Measurements from ENCODE around the gene GPSM1.
"Not testable (repeated sequence)": the region's sequence is repeated elsewhere in the genome, so short reads cannot be mapped to it uniquely, and the experiment has no call there.

Gene GPSM1

DNA sequence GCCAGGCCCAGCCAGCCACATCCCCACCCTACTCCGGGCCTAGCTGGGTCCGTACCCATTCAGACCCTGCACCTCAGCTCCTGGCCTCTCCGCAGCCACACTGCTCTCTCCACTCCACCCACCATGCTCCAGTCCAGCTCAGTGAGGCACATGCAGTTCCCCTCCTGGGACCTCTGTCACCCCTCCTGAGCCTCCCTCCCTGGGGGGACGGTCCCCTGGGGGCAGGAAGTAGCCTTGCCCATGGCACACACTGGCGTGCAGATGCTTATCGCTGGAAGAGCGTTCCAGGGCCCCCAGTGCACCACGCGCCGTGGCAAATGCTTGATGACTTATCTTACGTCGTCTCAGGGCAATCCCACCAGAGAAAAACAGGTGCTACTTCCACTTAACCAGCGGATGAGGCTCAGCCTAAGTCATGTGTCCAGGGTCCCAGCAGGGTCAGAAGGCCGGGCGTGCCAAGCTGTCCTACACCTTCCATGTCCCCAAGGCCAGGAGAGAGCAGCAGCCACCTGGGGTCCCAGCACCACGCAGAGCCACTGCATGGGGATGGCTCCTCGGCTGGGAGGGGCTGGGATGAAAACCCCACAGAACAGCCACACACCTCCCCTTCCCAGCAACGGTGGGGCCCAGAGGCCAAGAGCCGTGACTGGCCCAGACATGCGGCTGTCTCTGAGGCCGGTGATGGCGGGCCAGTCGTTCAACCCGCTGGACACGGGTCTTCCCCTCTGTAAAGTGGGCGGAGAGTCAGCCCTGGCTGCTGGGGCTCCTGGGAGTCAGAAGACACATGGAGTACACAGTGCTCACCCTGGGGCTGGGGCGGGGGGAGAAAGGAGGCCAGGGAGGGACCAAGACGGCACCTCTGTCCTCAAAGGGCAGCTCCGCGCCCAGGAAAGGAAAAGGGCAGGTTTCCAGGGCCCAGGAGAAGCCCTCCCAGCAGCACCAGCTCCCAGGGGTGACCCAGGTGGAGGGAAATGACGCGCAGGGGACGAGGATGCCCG is 20.8 kb upstream of the GPSM1 start:
- DNase-seq = no peak

DNA sequence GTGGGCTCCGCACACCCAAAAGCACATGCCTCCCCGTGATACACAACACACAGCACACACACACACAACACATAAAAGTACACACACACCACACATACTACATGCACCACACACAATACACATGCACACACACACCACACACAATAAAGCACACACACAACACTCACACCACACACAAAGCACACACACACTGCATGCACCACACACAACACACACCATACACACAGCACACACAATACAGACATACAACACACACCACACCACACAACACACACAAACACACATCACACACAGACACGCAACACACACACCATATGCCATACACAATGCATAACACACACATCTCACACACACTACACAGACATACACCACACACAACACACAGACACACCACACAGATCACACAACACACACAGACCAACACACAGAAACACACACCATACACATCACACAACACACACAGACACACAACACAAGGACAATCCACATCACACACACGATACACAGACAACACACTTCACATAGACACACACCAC is 20.1 kb upstream of the GPSM1 start:
- DNase-seq = no peak

DNA sequence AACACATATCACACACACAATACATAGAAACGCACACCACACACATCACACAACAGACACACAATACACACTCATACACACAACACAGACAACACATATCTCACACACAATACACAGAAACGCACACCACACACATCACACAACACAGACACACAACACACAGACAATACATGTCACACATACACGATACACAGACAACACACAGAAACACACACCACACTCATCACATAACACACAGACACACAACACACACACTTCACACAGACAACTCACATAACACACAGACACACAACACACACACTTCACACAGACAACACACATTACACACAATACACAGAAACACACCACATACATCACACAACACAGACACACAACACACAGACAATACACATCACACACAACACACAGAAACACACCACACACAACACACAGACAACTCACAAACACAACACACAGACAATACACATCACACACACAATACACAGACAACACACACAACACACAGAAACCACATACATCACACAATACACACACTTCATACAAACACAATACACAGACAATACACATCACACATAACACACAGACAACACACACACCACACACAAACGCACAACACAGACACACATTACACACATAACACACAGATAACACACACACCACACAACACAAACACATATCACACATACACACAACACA is 19.2 kb upstream of the GPSM1 start:
- DNase-seq = no peak

DNA sequence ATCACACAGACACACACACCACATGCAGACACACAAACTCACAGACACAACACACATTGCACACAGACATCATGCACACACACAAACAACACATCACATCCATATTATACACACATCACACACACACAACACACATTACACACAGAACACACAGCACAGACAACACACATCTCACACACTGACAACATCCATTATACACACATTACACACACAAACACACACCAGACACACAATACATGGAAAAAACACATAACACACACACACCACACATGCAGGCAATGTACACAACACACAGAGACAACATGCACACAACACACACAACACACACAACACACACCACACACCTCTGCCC is 18.7 kb upstream of the GPSM1 start:
- DNase-seq = no peak

DNA sequence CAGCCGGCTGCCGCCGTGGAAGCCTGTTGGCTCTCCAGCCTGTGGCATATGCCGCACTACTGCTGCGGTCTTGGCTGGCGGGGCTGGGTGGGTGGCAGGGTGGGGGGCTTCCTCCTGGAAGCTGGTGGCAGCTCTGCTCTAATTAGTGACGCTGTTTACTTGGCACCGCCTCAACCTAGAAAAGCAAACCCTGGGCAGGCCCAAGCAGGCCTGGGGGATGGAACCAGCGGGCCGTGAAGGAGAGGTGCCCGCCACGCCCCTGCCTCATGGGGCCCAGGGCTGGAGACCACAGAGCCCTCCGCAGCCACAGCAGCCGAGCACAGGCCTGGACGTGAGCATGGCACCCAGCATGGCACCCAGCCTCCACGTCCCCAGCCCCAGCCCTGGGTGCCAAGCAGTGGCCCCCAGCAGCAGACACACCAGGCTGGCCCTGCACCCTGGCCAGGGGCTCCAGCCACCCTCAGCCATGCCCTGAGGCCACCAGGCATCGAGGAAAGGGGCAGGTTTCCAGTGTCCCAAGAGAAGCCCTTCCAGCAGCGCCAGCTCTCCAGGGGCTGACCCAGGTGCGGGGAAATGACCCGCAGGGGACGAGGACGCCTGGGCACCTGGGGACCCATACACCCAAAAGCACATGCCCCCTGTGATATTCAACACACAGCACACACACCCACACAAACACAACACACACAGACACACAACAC is 18.1 kb upstream of the GPSM1 start:
- no peak for DNase-seq

DNA sequence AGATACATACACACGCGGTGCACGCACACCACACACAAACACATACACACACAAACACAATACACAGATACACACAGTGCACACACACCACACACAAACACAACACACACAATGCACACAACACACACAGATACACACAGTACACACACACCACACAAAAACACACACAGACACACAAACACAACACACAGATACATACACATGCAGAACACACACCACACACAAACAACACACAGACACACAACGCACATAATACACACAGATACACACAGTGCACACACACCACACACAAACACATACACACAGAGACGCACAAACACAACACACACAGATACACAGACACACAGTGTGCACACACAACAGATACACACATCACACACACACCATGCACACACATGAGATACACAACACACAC is 17.5 kb upstream of the GPSM1 start:
- no peak for DNase-seq

DNA sequence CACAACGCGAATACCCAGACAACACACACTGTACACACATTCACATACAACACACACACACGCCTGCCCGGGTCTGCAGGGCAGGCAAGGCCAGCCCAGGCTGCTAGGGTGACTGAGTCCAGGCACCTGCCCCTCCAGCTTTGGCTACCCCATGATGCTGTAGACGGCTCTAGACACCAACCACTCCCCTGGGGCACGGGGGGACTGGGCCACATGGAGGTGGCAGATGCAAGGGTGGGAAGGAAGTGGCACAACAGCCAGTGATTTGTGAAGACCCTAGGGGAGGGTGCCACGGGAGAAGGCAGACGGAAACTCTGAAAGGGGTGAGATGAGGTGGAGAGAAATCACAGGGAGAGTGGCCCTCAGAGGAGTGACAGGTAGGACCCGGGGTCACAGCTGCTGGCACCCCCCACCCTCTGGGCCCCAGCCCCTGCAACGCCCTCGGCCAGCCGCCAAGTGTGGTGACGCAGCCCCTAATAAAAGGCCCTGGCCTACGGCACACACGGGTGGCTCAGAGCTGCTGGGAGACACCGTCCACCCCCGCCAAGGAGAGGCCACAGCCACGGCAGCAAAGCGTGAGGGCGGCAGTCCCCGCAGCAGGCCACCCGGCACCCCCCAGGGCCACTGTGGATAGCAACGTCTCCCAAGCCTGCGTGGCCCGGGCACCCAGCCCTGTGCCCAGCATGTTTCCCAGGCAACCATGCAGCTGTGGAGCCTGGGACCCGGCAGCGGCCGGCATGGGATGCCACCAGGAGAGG is 16.9 kb upstream of the GPSM1 start:
- DNase-seq = no peak

DNA sequence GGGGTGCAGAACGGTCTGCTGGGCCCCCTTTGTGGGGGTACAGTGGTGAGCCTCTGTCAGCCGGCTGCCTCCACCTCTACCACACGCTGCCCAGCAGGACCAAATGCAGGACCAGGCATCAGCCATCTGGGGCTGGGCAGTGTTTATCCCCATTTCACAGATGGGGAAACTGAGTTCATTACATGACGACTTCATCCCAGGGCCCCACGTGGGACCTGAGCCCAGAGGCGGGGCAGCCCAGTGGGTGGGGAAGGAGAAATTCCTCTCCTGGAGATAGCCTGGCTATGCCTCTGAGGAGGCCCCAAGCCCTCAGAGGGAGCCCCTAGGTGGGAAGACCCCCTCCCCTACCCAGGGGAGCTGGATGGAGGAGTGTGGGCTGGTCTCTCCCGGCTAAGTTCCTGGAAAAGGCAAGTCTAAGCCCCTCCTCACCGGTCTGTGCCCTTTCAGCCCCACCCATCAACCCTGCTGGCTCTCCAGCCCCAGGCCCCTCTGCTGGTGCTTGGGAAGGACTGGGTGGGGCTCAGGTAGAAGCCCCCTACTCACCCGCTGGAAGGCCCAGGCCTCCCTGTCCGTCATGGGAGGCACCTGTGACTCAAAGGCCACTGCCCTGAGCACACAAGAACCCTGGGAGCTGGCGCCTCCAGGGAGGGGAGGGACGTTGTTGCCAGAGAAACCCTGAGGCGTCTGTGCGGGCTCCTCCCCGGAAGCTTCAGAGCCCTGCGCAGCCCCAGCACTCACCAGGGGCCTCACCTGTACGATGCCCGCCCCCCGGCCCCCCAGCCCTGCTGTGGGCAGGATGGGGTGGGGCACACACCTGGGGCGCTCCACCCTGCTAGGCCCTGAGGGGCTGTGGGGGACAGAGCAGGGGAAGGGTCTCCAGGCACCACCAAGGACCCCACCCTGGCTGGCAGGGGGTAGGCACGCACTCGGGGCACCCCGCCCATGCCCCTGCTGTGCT is 16.0 kb upstream of the GPSM1 start:
- no peak for DNase-seq

DNA sequence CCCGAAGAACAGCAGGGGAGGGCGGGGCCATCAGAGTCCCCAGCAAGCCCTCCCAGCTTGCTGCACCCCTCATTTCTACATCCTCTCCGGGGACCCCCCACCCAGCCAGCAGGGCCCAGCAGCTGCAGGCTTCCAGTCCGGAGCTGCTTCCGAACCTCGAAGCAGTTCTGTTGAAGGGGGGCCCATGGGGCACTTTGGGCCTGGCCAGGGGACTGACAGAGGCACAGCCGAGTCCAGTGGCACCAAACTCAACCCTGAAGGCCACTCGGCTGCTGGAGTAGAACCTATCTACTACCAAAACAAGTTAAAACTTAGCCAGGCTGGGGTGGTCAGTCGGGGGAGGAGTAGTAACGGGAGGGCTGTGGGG is 15.3 kb upstream of the GPSM1 start:
- DNase-seq = no peak

DNA sequence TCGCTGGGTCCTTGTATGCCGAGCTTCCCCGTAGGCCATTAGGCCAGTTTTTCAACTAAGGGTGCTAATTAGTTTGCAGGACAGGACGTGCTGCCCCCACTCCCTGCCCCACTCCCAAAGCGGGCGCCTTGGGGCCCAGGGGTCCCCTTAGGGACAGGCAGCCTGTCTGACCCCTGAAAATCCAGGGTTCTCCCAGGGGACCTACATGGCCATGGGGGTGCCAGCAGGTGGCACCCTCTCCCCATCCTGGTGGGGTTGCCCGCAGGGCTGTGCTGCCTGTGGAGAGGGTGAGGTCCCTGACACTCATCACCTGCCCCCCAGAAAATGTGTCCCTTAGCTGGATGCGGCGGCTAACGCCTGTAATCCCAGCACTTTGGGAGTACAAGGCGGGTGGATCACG is 14.9 kb upstream of the GPSM1 start:
- peak in 1 of 4 experiments; percentile 27 for DNase-seq

DNA sequence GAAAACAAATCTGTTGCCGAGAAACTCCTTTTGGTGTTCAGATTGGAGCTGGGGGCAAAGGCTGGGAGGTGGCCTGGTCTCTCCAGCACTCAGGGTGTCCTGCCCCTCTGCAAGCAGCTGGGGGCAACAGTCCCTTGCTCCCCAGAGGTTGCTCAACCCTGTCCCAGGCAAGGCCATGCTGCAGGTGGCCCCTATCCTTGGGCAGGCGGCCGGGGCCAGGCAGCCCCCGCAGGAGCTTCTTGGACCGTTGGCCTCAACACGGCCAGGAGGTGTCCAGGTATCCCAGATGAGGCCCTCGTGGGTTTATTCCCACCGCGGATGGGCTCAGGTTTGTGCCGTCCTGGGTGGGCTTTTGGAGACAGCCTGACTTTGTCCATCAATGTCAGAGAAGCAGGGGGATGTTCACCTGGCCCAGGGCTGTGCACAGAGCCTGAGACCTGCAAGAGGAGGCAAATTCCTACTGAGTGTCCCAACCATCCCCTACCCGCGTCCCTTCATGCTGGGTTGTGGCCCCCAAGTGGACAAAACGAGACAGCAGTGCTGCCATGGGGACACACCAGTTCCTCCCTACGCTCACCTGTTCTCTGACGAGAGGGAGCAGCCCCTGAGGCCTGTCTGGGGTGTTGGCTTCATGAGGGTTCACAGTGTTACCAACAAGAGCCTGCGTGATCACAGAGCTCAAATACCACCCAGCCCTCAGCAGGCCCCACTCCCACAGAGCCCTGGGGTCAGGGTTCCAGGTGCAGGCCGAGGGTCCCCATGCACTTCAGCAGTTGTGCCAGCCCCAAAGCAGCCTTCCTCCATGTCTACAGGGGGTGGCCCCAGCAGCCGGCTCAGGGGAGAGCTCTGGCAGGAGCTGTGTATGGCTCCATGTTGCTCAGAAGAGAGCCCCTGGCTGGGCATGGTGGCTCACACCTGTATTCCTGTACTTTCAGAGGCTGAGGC is 14.0 kb upstream of the GPSM1 start:
- no peak for DNase-seq

DNA sequence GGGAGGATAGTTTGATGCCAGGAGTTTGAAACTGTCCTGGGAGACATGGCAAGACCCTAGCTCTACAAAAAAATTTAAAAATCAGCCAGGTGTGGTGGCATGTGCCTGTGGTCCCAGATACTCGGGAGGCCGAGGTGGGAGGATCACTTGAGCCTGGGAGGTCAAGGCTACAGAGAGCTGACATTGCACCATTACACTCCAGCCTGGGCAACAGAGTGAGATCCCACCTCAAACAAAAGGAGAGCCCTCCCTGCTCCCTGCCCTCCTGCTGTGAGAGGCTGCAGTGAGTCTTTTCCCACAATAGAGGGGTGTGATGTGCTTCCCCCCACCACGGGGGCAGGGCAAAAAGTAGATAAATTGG is 13.3 kb upstream of the GPSM1 start:
- DNase-seq = no peak

DNA sequence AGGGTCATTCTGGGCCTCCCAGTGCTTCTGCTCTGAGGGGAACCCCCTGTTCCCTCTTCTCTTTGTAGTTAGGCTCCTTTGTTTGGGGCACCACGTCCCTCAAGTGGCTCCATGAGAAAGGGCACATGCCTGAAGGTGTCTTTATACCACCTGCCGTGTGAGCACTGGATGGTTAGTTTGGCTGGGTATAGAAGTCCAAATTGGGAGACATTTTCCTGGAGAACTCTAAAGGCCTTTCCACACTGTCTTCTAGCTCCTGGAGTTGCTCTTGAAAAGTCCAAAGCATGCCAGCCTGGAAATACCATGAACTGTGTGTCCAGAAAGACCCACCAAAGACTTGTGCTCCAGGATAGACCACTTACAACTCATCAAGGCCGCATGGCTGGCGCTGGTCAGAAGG is 12.4 kb upstream of the GPSM1 start:
- DNase-seq = no peak

DNA sequence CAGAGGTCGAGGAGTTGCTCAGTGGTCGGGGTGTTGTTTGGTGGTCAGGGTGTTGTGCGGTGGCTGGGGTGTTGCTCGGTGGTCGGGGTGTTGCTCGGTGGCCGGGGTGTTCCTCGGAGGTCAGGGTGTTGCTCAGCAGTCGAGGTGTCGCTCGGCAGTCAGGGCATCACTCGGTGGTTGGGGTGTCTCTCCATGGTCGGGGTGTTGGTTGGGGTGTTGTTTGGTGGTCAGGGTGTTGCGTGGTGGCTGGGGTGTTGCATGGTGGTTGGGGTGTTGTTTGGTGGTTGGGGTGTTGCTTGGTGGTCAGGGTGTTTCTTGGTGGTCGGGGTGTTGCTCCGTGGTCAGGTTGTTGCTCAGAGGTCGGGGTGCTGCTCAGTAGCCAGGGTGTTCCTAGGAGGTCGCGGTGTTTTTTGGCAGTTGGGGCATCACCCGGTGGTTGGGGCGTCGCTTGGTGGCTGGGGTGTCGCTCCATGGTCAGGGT is 11.0 kb upstream of the GPSM1 start:
- DNase-seq = no peak

DNA sequence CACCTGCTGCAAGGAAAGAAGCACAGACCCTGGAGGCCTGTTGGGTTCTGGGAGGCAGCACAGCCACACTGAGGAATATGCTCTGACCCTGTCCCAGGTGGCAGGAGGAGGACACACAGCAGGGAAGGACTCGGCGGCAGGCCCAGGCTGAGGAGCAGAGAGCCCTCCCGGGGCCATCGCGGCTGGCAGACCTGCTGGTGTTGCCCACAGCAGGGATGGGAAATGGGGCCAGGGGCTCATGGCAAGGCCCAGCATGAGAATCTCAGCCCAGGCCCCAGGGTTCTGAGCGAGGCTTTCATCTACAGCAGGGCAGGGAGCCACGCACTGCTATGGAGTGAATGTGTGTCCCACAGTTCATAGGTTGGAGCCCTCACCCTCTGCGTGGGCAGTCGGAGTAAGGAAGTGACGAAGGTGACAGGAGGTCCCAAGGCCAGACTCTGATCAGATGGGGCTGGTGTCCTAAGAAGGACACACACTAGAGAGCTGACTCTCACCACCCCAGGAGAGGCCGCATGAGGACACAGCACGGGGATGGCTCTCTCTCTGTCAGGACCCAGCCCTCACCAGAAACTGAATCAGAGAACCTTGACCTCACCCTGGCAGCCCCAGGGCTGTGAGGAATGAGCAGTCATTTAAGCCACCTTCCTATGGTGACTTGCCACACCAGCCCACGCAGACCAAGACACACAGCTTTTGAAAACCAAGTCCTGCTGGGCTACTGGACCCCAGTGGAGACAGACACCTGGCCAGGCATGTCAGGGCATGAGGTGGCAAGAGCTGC is 10.3 kb upstream of the GPSM1 start:
- DNase-seq = no peak

DNA sequence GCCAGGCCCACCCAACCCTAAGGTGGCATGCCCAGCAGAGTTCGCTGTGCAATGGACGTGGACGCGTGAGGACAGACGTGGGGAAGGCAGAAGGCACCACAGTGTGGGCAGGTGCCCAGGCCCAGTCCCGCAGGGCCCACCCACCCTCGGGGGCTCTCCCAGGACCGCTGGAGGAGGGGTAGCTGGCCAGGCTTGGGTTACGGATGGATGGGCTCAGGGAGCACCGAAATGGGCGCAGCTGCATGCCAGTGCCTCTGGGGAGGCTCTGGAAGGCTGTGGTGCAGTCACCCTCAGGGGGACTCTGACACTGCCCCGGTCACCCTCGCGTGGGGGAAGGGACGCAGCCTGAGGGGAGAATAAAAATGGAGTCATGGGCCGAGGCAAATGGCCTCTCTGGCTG is 9.6 kb upstream of the GPSM1 start:
- no peak for DNase-seq

DNA sequence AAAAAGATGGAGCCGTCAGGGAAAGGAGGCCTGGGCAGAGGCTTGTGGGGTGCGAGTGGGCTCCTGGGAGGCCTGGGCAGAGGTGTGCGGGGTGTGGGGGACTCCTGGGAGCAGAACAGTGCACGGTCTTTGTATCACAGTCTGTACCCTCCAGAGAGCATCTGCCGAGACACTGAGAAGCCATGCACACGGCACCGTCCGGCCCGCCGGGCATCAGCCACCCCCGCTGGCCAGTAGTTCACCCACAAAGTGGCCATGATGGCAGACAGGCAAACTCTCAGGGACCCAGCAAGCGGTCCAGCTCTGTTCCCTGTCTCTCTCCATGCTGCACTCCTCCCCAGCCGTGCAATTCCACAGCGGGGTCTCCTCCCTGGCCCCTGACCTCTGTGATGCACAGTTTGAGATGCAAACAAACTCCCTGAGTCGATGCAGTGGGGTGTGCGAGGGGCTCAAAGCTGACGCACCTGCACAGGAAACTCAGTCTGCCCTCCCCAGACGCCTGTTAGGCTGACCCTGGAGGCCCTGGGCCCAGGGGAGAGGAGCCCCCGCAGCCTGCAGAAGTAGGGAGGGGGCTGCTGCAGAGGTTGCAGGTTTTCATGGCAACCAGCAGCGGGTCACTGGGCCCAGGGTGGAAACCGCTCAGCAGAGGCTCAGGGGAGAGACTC is 9.1 kb upstream of the GPSM1 start:
- DNase-seq = no peak

DNA sequence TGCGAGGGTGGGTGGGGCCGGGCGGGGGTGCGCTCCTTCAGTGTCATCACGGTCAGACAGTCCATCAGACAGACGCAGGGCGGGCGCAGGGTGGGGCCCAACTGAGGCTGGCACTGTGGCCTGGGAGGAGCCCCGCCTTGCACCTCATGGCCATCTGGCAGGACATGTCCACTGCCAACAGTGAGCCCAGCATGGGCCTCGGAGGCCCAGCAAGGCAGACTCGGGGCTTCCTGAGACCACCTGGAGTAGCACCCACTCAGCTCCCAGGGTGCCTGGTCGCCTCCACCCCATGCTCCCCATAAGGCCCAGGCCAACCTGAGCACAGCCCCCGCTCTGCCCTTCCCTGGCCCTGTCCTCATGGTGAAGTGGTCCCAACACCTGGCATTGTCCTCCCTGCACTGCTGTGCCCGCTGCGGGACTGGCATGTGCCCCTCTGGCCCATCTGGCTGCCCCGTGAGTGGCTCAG is 8.5 kb upstream of the GPSM1 start:
- DNase-seq = no peak

DNA sequence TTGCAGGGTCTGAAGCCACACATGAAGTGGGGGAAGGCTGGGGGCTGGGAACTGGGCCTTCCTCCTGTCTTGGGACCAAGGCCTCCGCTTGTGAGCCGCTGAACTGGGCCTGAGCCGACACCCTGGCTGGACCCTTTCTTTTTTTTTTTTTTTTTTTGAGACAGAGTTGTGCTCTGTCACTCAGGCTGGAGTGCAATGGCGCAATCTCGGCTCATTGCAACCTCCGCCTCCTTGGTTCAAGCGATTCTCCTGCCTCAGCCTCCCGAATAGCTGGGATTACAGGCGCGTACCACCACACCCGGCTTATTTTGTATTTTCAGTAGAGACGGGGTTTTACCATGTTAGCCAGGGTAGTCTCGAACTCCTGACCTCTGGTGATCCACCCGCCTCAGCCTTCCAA is 8.1 kb upstream of the GPSM1 start:
- DNase-seq = not testable (repeated sequence)

Data from activated naive CD4-positive, alpha-beta T cell (primary cell).